PC-9 (cell line): ENCODE results near the gene AGBL5. TPM values are rescaled to one million over a fixed set of nuclear protein-coding genes. Genes with fewer than 3 reads are reported as not detected.

Experiments
- BruUV-seq: library from RNA; stranded (reverse); fragments of 400-500 nt; replicated peaks from 2 replicates; lab custom pipeline; 2021; lab: Mats Ljungman, UMichigan
- CTCF ChIA-PET: fragments of 300-600 bp; sonication (Branson Sonifier 250); formaldehyde crosslinking; loops from one replicate; lab custom pipeline; 2022; ENCODE audit warnings: antibody characterized with exemption; lab: Charles Lee
- POLR2A ChIA-PET: fragments of 300-600 bp; sonication (Branson Sonifier 250); formaldehyde crosslinking; loops from one replicate; lab custom pipeline; 2022; ENCODE audit warnings: antibody characterized with exemption; ENCODE audit not compliant: unreplicated experiment; lab: Charles Lee
- DNase-seq, 2 experiments: peaks; one replicate each; pipeline versions ENCODE4 v3.0.0 to v3.0.0-alpha.2; 2015 to 2022; ENCODE audit warnings: mixed read lengths in 1 of 2
- H2AFZ ChIP-seq: fragments of 200-600 bp; sonication (generic); 2 replicates; pipeline ENCODE4 v1.8.1; 2017; ENCODE audit warnings: antibody characterized with exemption
- H3F3A ChIP-seq: fragments of 200-600 bp; sonication (generic); 2 replicates; pipeline ENCODE4 v1.8.1; 2017; ENCODE audit warnings: antibody characterized with exemption, mild to moderate bottlenecking, low read depth; ENCODE audit not compliant: insufficient read depth
- H3K27ac ChIP-seq: fragments of 200-600 bp; sonication (generic); 2 replicates; pipeline ENCODE4 v1.6.1; 2016; ENCODE audit warnings: mixed run types
- H3K27me3 ChIP-seq: fragments of 200-600 bp; sonication (generic); 2 replicates; pipeline ENCODE4 v1.6.1; 2016; ENCODE audit warnings: low read depth, mixed run types; ENCODE audit not compliant: insufficient read depth
- H3K36me3 ChIP-seq: fragments of 200-600 bp; sonication (generic); 2 replicates; pipeline ENCODE4 v1.6.1; 2016; ENCODE audit warnings: low read depth, mixed run types
- H3K4me1 ChIP-seq: fragments of 200-600 bp; sonication (generic); replicated peaks from 2 replicates; pipeline ENCODE4 v1.6.1; 2016; ENCODE audit warnings: mixed run types; ENCODE audit not compliant: insufficient read depth
- H3K4me2 ChIP-seq: fragments of 200-600 bp; sonication (generic); 2 replicates; pipeline ENCODE4 v1.6.1; 2017; ENCODE audit warnings: mixed run types
- H3K4me3 ChIP-seq: fragments of 200-600 bp; sonication (generic); 2 replicates; pipeline ENCODE4 v1.6.1; 2016; ENCODE audit warnings: mixed run types
- H3K79me2 ChIP-seq: fragments of 200-600 bp; sonication (generic); 2 replicates; pipeline ENCODE4 v1.6.1; 2017; ENCODE audit warnings: low read depth, mixed run types
- H3K9me2 ChIP-seq: fragments of 200-600 bp; sonication (generic); 2 replicates; pipeline ENCODE4 v1.8.1; 2017; ENCODE audit warnings: mild to moderate bottlenecking; ENCODE audit not compliant: insufficient read depth
- H3K9me3 ChIP-seq: fragments of 200-600 bp; sonication (generic); 2 replicates; pipeline ENCODE4 v1.8.1; 2016; ENCODE audit warnings: low read depth; ENCODE audit not compliant: insufficient read depth
- H4K20me1 ChIP-seq: fragments of 200-600 bp; sonication (generic); 2 replicates; pipeline ENCODE4 v1.8.1; 2017; ENCODE audit not compliant: insufficient read depth
- EZH2 ChIP-seq: fragments of 200-600 bp; sonication (generic); IDR thresholded peaks from 2 replicates; pipeline ENCODE4 v1.8.0; 2017; ENCODE audit warnings: antibody characterized with exemption, low read depth
- intact Hi-C: fragments of 100-400 bp; cut with micrococcal nuclease; formaldehyde crosslinking; loops from one replicate; pipeline ENCODE4 v1.10.0; 2022; ENCODE audit not compliant: unreplicated experiment
- total RNA-seq: library from RNA; stranded (reverse); gene quantifications from 2 replicates; pipeline ENCODE4 v1.2.3, GENCODE V29; 2021
- TF ChIP-seq, protein P1 (sequence below): fragments of 200-600 bp; sonication (generic); conservative IDR thresholded peaks from 2 replicates; pipeline ENCODE4 v1.6.1; 2017; ENCODE audit warnings: mixed run types, antibody characterized with exemption, mild to moderate bottlenecking, moderate library complexity

AGBL5 gene
- total RNA-seq, 1 experiment from 2014 or later = 63.2 TPM

DNA sequence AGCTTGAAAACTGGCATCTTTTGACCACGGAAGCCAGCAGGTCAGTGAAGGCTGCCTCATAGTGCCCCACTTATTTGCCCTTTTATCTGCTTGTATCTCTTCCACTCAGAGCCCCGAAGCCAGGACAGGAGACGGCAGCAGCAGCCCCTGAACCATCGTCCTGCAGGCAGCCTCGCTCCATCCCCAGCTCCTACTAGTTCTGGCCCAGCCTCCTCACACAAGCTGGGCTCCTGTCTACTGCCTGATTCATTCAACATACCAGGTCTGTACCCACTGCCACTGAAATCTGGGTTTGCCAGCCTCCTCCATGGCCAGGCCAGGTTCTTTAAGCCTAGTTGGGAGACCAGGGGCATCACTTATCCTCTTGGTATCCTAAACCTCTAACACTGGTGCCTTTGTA, 15.9 kb downstream of the AGBL5 start:
- TF ChIP-seq, protein P1, sequence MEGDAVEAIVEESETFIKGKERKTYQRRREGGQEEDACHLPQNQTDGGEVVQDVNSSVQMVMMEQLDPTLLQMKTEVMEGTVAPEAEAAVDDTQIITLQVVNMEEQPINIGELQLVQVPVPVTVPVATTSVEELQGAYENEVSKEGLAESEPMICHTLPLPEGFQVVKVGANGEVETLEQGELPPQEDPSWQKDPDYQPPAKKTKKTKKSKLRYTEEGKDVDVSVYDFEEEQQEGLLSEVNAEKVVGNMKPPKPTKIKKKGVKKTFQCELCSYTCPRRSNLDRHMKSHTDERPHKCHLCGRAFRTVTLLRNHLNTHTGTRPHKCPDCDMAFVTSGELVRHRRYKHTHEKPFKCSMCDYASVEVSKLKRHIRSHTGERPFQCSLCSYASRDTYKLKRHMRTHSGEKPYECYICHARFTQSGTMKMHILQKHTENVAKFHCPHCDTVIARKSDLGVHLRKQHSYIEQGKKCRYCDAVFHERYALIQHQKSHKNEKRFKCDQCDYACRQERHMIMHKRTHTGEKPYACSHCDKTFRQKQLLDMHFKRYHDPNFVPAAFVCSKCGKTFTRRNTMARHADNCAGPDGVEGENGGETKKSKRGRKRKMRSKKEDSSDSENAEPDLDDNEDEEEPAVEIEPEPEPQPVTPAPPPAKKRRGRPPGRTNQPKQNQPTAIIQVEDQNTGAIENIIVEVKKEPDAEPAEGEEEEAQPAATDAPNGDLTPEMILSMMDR = no peak
- no peak for TF ChIP-seq EZH2
- Histone ChIP-seq H3K4me3 (no peak overlapping the region), H3K79me2 (peaks cover 29% of the 10 kb centered on the region), H3K9me2 (no peaks in the 10 kb centered on the region), H4K20me1 (peaks cover 12% of the 10 kb centered on the region; the same call in 1 of the 2 replicates), H3K36me3 (peaks cover 28% of the 10 kb centered on the region), H3K27me3 (no peaks in the 10 kb centered on the region), H2AFZ (no peak overlapping the region), H3F3A (peaks cover 27% of the 10 kb centered on the region), H3K9me3 (no peaks in the 10 kb centered on the region), H3K27ac (no peak overlapping the region), H3K4me1 (peaks cover 11% of the 10 kb centered on the region), H3K4me2 (no peak overlapping the region)
- no peak for DNase-seq
- intact Hi-C loops = no loop called here
- no TSS peak for BruUV-seq
- ChIA-PET CTCF (no interaction called here), POLR2A (no interaction called here)

DNA sequence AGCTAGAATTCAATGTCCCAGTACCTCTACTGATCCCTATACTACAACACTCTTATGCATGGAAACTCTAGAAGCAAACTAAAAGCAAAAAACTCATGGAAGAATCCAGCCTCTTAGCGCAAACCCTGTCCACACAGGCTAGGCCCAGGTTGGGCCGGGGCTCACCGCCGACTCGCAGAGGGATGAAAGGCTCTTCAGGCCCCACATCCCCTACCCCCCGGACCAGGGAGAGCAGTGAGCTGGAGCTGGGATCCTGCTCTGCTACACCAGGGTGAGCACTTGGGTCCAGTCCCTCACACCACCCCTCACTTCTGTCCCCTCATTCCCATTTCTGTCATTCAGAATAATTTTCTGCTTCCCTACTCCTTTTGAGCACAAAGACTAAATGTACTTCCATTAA, 18.0 kb downstream of the AGBL5 start:
- no peak overlapping the region for H3K27ac ChIP-seq
- H4K20me1 ChIP-seq = 0 out of 2 replicates have a peak, but pooled peaks cover 6% of the 10 kb centered on the region
- BruUV-seq = no TSS peak
- peaks cover 29% of the 10 kb centered on the region for H3K79me2 ChIP-seq
- DNase-seq = no peak
- no peak overlapping the region for H3K4me3 ChIP-seq
- peaks cover 19% of the 10 kb centered on the region for H3K36me3 ChIP-seq
- peaks cover 11% of the 10 kb centered on the region for H3K4me1 ChIP-seq
- peak overlapping the region; percentile 94; the same call in 1 of the 2 replicates for H3K4me2 ChIP-seq
- ChIA-PET POLR2A (no interaction called here), CTCF (no interaction called here)
- TF ChIP-seq, protein P1 = no peak
- no peak for TF ChIP-seq EZH2
- no peaks in the 10 kb centered on the region for H3K27me3 ChIP-seq
- H3K9me2 ChIP-seq = no peaks in the 10 kb centered on the region
- H2AFZ ChIP-seq = no peak overlapping the region
- intact Hi-C loops = no loop called here
- H3K9me3 ChIP-seq = no peaks in the 10 kb centered on the region
- peaks cover 15% of the 10 kb centered on the region for H3F3A ChIP-seq

DNA sequence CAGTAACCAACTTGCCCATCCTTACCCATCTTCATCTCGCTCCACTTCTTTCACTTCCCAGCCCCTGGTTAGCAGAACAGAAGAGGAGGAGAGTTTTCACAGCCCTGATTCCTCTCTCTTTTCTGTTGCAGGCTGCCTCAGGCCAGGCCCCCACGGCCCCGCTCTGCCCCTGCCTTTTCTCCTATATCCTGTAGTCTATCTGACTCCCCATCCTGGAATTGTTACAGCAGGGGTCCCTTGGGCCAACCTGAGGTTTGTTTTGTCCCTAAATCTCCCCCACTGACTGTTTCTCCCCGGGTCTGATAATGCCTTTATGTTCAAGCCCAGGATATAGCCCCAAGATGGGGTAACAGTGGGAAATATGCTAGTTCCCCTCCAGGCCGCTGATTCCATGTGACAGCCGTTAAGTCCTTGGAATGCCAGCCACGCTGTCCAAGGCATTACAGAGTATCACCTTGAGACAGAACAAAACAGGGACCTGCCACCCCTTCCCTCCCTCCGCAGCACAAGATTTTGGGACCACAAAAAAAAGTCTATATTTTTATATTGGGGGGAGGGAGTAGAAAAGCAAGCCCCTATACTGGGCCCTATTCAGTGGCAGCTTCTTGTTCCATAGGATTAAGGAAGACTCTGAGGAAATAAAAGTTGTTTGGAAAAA, 18.6 kb downstream of the AGBL5 start:
- Histone ChIP-seq H3K27ac (no peak overlapping the region), H3K27me3 (no peaks in the 10 kb centered on the region), H3K9me3 (no peaks in the 10 kb centered on the region), H3K36me3 (peaks cover 19% of the 10 kb centered on the region), H2AFZ (no peak overlapping the region), H3K4me3 (peak overlapping the region; percentile 90), H4K20me1 (0 out of 2 replicates have a peak, but pooled peaks cover 6% of the 10 kb centered on the region), H3K9me2 (no peaks in the 10 kb centered on the region), H3K79me2 (peaks cover 29% of the 10 kb centered on the region), H3K4me2 (peak overlapping the region; percentile 94), H3K4me1 (peaks cover 11% of the 10 kb centered on the region), H3F3A (peaks cover 9% of the 10 kb centered on the region; the same call in 1 of the 2 replicates)
- POLR2A ChIA-PET = no interaction called here
- no peak for DNase-seq
- CTCF ChIA-PET = no interaction called here
- intact Hi-C loops = no loop called here
- no peak for TF ChIP-seq EZH2
- TF ChIP-seq, protein P1 = no peak
- BruUV-seq = no TSS peak
